Measurements from ENCODE around the gene ELMO1.

DNA sequence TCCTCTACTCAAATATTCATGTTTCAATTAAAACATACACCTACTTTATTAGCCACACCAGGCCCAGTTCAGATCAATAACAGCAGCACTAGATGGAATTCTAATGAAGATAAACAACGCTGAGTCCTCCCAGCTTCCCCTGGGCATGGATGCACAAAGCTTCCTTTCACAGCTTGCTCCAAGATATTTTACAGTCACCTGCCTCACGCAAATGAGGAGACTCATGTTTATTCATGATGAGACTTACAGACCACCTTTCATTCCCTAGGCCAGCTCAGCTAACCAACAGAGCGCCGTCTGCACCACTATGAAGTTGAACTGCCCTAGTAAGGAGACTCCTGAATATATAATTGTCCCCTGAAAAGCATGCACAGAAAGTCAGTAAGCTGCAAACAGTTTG, 441.4 kb downstream of the ELMO1 start:
- TF ChIP-seq, protein P1, sequence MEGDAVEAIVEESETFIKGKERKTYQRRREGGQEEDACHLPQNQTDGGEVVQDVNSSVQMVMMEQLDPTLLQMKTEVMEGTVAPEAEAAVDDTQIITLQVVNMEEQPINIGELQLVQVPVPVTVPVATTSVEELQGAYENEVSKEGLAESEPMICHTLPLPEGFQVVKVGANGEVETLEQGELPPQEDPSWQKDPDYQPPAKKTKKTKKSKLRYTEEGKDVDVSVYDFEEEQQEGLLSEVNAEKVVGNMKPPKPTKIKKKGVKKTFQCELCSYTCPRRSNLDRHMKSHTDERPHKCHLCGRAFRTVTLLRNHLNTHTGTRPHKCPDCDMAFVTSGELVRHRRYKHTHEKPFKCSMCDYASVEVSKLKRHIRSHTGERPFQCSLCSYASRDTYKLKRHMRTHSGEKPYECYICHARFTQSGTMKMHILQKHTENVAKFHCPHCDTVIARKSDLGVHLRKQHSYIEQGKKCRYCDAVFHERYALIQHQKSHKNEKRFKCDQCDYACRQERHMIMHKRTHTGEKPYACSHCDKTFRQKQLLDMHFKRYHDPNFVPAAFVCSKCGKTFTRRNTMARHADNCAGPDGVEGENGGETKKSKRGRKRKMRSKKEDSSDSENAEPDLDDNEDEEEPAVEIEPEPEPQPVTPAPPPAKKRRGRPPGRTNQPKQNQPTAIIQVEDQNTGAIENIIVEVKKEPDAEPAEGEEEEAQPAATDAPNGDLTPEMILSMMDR (IDR thresholded peaks at IDR 0.05): no peak
- TF ChIP-seq POLR2A (IDR thresholded peaks at IDR 0.05): no peak

Measured in body of pancreas (tissue), 4 donors.